ENCODE results near the gene ARHGAP6.

The ARHGAP6 gene

DNA sequence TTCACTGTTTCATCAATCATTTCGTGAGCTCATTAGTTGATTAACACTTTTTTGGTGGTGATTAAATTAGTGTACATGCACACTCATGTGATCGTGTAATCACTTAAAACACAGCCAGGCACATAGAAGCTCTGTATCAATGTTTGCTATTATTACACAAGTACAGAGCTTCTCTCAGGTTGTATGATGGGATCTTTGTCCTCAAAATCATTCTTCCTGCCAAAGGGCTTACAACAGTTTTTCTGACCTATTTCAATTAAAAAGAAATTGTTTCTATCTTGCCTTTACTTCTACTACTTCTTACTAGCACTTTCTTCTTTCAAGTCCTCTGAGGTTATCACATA lies 227.4 kb downstream of the ARHGAP6 start:
- no peak overlapping the region for H3K27ac Mint-ChIP-seq
- H3K9me3 Mint-ChIP-seq, result no peaks in the 10 kb centered on the region
- no peaks in the 10 kb centered on the region for H3K4me1 Mint-ChIP-seq (ENCODE audit: low read depth)

GRCh38 chrX:11437642-11438379 lies 227.9 kb downstream of the ARHGAP6 start:
- no peaks in the 10 kb centered on the region for H3K27me3 Mint-ChIP-seq (ENCODE audit: low read depth)
- no peaks in the 10 kb centered on the region for H3K4me1 Mint-ChIP-seq (ENCODE audit: low read depth)
- no peaks in the 10 kb centered on the region for H3K36me3 Mint-ChIP-seq (ENCODE audit: low read depth)
- H3K27ac Mint-ChIP-seq, result no peak overlapping the region
- H3K4me3 Mint-ChIP-seq, result no peak overlapping the region
- no peak for DNase-seq (ENCODE audit: low spot score)
- no peaks in the 10 kb centered on the region for H3K9me3 Mint-ChIP-seq

More for the DNA sequence above, 227.4 kb downstream of the ARHGAP6 start:
- Mint-ChIP-seq H3K4me3 (no peak overlapping the region), H3K27me3 (ENCODE audit: low read depth) (no peaks in the 10 kb centered on the region), H3K36me3 (ENCODE audit: low read depth) (no peaks in the 10 kb centered on the region)
- no peak for DNase-seq (ENCODE audit: low spot score)

- H3K9me3 Mint-ChIP-seq, result no peaks in the 10 kb centered on the region
- no peaks in the 10 kb centered on the region for H3K36me3 Mint-ChIP-seq (ENCODE audit: low read depth)
- DNase-seq (ENCODE audit: low spot score), result no peak
Measured at GRCh38 chrX:11435568-11435967, 230.2 kb downstream of the ARHGAP6 start.

DNA sequence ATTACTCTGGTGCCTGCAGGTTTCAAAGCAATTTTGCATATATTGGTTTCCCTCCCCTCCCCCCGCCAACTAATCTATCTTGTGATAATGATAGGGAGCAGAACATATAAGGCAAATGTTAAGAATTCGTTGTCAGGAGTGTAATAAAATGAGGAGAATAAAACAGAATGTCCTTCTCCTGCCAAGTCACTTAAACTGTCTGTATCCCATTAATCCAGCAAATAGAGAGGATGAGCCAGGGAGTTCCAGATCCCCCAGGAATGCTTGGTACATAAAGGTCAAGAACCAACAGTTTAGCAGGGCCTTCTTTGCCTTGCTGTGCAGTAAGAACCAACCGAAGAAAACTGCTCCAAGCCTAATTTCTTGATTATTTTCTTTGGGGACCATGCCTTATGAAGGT lies 231.1 kb downstream of the ARHGAP6 start:
- Mint-ChIP-seq H3K36me3 (ENCODE audit: low read depth) (no peaks in the 10 kb centered on the region), H3K4me1 (ENCODE audit: low read depth) (no peaks in the 10 kb centered on the region), H3K27ac (no peak overlapping the region), H3K4me3 (no peak overlapping the region), H3K9me3 (no peaks in the 10 kb centered on the region), H3K27me3 (ENCODE audit: low read depth) (no peaks in the 10 kb centered on the region)
- DNase-seq (ENCODE audit: low spot score), result no peak

More at GRCh38 chrX:11435568-11435967, 230.2 kb downstream of the ARHGAP6 start:
- Mint-ChIP-seq H3K27ac (no peak overlapping the region), H3K4me1 (ENCODE audit: low read depth) (no peaks in the 10 kb centered on the region), H3K27me3 (ENCODE audit: low read depth) (no peaks in the 10 kb centered on the region), H3K4me3 (no peak overlapping the region)

DNA sequence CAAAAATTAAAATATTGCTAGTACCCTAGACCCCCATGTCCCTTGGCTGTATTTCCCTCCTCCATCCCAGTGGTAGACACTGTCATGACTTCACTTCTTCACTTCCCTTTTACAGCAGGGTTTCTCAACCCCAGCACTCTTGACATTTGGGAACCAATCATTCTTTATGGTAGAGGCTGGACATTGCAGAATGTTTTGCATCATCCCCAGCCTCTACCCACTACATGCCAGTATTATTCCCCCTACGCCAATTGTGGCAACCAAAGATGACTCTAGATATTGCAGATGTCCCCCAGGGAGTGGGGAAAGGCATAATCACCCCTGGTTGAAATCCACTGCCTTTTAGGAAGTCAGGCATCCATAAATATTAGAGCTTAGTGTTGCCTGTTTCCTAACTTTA lies 233.9 kb downstream of the ARHGAP6 start:
- Mint-ChIP-seq H3K4me1 (ENCODE audit: low read depth) (no peaks in the 10 kb centered on the region), H3K9me3 (no peaks in the 10 kb centered on the region), H3K27ac (no peak overlapping the region), H3K27me3 (ENCODE audit: low read depth) (peaks cover 8% of the 10 kb centered on the region), H3K36me3 (ENCODE audit: low read depth) (no peaks in the 10 kb centered on the region), H3K4me3 (no peak overlapping the region)
- no peak for DNase-seq (ENCODE audit: low spot score)

GRCh38 chrX:11430271-11430670 lies 235.4 kb downstream of the ARHGAP6 start:
- no peaks in the 10 kb centered on the region for H3K36me3 Mint-ChIP-seq (ENCODE audit: low read depth)
- H3K27me3 Mint-ChIP-seq (ENCODE audit: low read depth), result peaks cover 16% of the 10 kb centered on the region
- H3K4me3 Mint-ChIP-seq, result no peak overlapping the region
- no peaks in the 10 kb centered on the region for H3K9me3 Mint-ChIP-seq
- DNase-seq (ENCODE audit: low spot score), result no peak
- no peaks in the 10 kb centered on the region for H3K4me1 Mint-ChIP-seq (ENCODE audit: low read depth)
- H3K27ac Mint-ChIP-seq, result no peak overlapping the region

- Mint-ChIP-seq H3K27me3 (ENCODE audit: low read depth) (peaks cover 18% of the 10 kb centered on the region), H3K4me1 (ENCODE audit: low read depth) (no peaks in the 10 kb centered on the region), H3K36me3 (ENCODE audit: low read depth) (no peaks in the 10 kb centered on the region), H3K4me3 (no peak overlapping the region), H3K9me3 (no peaks in the 10 kb centered on the region), H3K27ac (no peak overlapping the region)
- DNase-seq (ENCODE audit: low spot score), result no peak
Measured at GRCh38 chrX:11429538-11430085, 236.1 kb downstream of the ARHGAP6 start.

DNA sequence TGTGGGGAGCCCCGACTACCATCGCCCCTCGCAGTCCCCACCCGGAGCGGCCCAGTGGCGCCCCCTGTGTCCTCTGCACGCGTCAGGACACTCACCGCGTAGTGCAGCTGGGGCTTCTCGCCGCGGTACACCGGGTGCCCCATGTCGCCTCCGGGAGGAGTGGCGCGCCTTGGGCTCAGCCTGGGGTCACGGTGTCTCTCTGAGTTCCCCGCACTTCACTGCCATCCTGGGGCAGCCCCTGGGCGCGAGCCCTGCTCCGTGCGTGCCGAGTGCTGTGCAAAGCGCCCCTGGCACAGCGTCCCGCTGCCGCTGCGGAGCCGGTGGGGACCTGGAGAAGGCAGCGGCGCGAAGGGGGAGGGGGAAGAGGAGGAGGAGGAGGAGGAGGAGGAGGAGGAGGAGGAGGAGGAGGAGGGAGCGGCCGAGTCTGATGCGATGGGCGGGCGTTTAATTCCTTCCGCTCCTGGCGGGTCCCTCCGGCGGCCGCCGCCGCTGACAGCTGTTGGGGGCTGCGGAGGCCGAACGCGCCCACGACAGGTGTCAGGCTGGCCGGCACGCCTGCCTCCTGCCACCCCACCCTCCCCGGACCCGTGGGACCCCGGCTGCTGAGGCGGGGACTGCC lies 238.2 kb downstream of the ARHGAP6 start:
- Mint-ChIP-seq H3K27ac (no peak overlapping the region), H3K4me3 (no peak overlapping the region), H3K36me3 (ENCODE audit: low read depth) (no peaks in the 10 kb centered on the region), H3K27me3 (ENCODE audit: low read depth) (peaks cover 18% of the 10 kb centered on the region), H3K4me1 (ENCODE audit: low read depth) (no peaks in the 10 kb centered on the region), H3K9me3 (no peaks in the 10 kb centered on the region)
- DNase-seq (ENCODE audit: low spot score), result no peak

DNA sequence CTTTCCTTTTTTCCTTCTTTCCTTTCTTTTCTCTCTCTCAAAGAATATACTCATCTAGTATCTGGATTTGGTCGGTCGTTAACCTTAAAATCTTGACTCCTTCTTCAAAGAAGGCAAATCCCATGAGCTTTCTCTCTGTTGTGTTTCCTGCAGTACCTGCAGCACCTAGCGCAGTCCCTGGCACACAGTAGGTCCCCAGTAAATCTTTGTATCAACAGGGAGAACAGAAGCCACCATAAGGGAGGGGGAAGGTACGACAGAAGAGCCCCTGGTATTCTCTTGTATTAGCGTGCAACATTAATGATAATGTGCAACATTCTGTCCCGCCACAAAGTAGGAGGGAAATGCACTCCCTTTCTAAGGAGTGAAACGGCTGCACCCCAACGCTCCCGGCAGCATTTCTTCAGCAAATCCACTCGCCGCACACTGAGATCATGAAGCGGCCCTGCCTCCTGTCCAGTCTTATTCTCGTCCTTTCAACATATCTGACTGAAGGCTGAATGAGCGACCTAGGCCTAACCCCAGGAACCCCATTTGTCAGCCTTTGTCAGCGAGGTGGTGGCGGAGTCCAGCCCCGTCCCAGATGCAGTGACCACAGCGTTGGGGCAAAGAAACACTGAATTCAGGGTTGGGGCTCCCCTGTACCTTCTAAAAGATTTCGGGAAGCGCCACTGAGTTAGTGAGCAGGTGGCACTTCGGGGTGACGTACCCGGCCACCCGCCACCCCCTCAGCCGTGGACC lies 238.8 kb downstream of the ARHGAP6 start:
- Mint-ChIP-seq H3K4me3 (no peak overlapping the region), H3K27me3 (ENCODE audit: low read depth) (peaks cover 18% of the 10 kb centered on the region), H3K9me3 (no peaks in the 10 kb centered on the region), H3K4me1 (ENCODE audit: low read depth) (no peaks in the 10 kb centered on the region), H3K27ac (no peak overlapping the region), H3K36me3 (ENCODE audit: low read depth) (no peaks in the 10 kb centered on the region)
- DNase-seq (ENCODE audit: low spot score), result no peak

DNA sequence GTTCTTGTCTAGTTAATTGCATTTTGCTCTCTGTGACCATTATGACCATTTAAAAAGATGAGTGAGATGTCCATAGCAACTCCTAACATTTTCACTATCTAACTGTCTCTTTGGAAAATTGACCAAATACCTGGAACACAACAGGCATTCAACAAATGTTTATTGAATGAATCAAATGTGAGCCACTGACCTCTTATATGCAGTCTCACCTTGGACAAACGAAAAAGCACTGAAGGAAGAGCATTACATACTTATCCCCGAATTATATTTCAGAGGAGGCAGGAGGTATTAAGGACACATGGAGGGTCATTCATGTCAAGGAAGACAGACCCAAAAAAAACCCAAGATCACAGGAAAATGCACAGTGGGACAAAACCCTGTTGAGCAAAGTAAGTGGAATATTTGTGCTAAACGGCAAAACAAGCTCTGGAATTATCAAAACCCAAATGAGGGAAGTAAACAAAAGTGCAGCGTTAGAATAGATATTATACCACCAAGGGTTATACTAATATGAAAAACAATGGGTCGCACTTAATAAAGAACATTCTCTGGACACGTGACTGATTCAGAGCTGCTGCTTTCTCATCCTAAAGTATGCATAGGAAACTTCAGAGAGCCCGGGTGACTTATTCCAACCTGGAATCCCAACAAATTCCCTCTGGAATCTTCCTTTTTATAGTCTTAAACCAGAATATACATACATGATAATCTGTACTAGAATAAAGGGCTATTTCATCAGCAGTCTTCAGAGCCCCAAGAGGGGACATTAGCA lies 240.6 kb downstream of the ARHGAP6 start:
- Mint-ChIP-seq H3K4me3 (no peak overlapping the region), H3K4me1 (ENCODE audit: low read depth) (no peaks in the 10 kb centered on the region), H3K36me3 (ENCODE audit: low read depth) (no peaks in the 10 kb centered on the region), H3K27me3 (ENCODE audit: low read depth) (peaks cover 18% of the 10 kb centered on the region), H3K9me3 (no peaks in the 10 kb centered on the region), H3K27ac (no peak overlapping the region)
- no peak for DNase-seq (ENCODE audit: low spot score)

GRCh38 chrX:11423949-11424348 lies 241.8 kb downstream of the ARHGAP6 start:
- Mint-ChIP-seq H3K4me1 (ENCODE audit: low read depth) (no peaks in the 10 kb centered on the region), H3K4me3 (no peak overlapping the region), H3K27me3 (ENCODE audit: low read depth) (peaks cover 18% of the 10 kb centered on the region), H3K36me3 (ENCODE audit: low read depth) (no peaks in the 10 kb centered on the region), H3K9me3 (no peaks in the 10 kb centered on the region), H3K27ac (no peak overlapping the region)
- DNase-seq (ENCODE audit: low spot score), result no peak

DNA sequence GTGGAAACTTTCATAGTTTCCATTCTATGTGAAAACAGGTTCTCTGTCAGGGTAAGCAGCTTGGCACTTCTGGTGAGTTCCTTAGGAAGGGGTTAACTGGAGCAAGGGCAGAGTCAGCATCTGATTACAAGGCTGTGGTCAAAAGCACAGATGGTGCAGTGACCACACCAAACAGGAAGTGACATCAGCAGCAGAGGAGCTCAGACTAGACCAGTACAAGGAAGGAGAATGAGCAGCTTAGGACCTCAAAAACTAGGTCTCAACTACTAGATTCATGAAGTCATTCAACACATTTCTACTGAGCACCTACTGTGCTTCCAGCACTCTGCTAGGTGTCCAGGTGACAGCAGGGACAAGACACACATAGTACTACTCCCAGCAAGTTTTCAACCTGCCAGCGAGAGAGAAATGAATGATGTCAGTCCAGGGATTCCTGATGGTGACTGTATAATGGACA lies 242.3 kb downstream of the ARHGAP6 start:
- DNase-seq (ENCODE audit: low spot score), result no peak
- H3K9me3 Mint-ChIP-seq, result no peaks in the 10 kb centered on the region

GRCh38 chrX:11422525-11422857 lies 243.2 kb downstream of the ARHGAP6 start:
- H3K4me3 Mint-ChIP-seq, result no peak overlapping the region
- no peaks in the 10 kb centered on the region for H3K4me1 Mint-ChIP-seq (ENCODE audit: low read depth)
- H3K36me3 Mint-ChIP-seq (ENCODE audit: low read depth), result no peaks in the 10 kb centered on the region
- no peak overlapping the region for H3K27ac Mint-ChIP-seq
- no peaks in the 10 kb centered on the region for H3K9me3 Mint-ChIP-seq
- no peak for DNase-seq (ENCODE audit: low spot score)
- H3K27me3 Mint-ChIP-seq (ENCODE audit: low read depth), result peaks cover 14% of the 10 kb centered on the region

More for the DNA sequence above, 242.3 kb downstream of the ARHGAP6 start:
- Mint-ChIP-seq H3K4me1 (ENCODE audit: low read depth) (no peaks in the 10 kb centered on the region), H3K36me3 (ENCODE audit: low read depth) (no peaks in the 10 kb centered on the region), H3K27me3 (ENCODE audit: low read depth) (peaks cover 18% of the 10 kb centered on the region), H3K27ac (no peak overlapping the region), H3K4me3 (no peak overlapping the region)

All from T-helper 2 cell treated with Interferon-gamma antibody and Interleukin-4, amounts not matched to agents 5 μg/mL and 100 μg/mL, for 36 hours (primary cell).